GM21360 (cell line): ENCODE results near the gene NFKB1.
"Not testable (repeated sequence)": the region's sequence is repeated elsewhere in the genome, so short reads cannot be mapped to it uniquely, and the experiment has no call there.

Experiments
- ATAC-seq: cut with Tn5 transposase; IDR thresholded peaks from one replicate; pipeline ENCODE4 v1.9.1; 2021; ENCODE audit warnings: mild to moderate bottlenecking, moderate library complexity; ENCODE audit not compliant: unreplicated experiment

Gene NFKB1

GRCh38 chr4:102563000-102563399, 61.8 kb downstream of the NFKB1 start:
- no peak for ATAC-seq

- ATAC-seq = peak; percentile 89
Measured at GRCh38 chr4:102564399-102565059, 63.4 kb downstream of the NFKB1 start.

- no peak for ATAC-seq
Measured at GRCh38 chr4:102565696-102566095, 64.5 kb downstream of the NFKB1 start.

GRCh38 chr4:102566426-102566825, 65.3 kb downstream of the NFKB1 start:
- ATAC-seq = no peak

- no peak for ATAC-seq
Measured at GRCh38 chr4:102567427-102567826, 66.3 kb downstream of the NFKB1 start.

- no peak for ATAC-seq
Measured at GRCh38 chr4:102569200-102569599, 68.0 kb downstream of the NFKB1 start.

- ATAC-seq = not testable (repeated sequence)
Measured at GRCh38 chr4:102570211-102570610, 69.1 kb downstream of the NFKB1 start.

- ATAC-seq = no peak
Measured at GRCh38 chr4:102572452-102572851, 71.3 kb downstream of the NFKB1 start.

GRCh38 chr4:102574317-102574716, 73.2 kb downstream of the NFKB1 start:
- ATAC-seq = no peak

GRCh38 chr4:102575369-102576129, 74.4 kb downstream of the NFKB1 start:
- ATAC-seq = no peak

- ATAC-seq = no peak
Measured at GRCh38 chr4:102578270-102578669, 77.1 kb downstream of the NFKB1 start.

- no peak for ATAC-seq
Measured at GRCh38 chr4:102578819-102579218, 77.7 kb downstream of the NFKB1 start.

GRCh38 chr4:102579794-102580462, 78.8 kb downstream of the NFKB1 start:
- ATAC-seq = no peak

GRCh38 chr4:102580463-102580842, 79.3 kb downstream of the NFKB1 start:
- ATAC-seq = no peak

- no peak for ATAC-seq
Measured at GRCh38 chr4:102584091-102584490, 82.9 kb downstream of the NFKB1 start.

GRCh38 chr4:102585329-102585728, 84.2 kb downstream of the NFKB1 start:
- ATAC-seq = no peak

GRCh38 chr4:102586002-102586643, 85.0 kb downstream of the NFKB1 start:
- ATAC-seq = no peak

GRCh38 chr4:102586644-102587021, 85.5 kb downstream of the NFKB1 start:
- no peak for ATAC-seq

GRCh38 chr4:102589743-102590142, 88.6 kb downstream of the NFKB1 start:
- no peak for ATAC-seq

- no peak for ATAC-seq
Measured at GRCh38 chr4:102592256-102592655, 91.1 kb downstream of the NFKB1 start.

- no peak for ATAC-seq
Measured at GRCh38 chr4:102593147-102593546, 92.0 kb downstream of the NFKB1 start.

- ATAC-seq = no peak
Measured at GRCh38 chr4:102594000-102594399, 92.8 kb downstream of the NFKB1 start.
